Thyroid gland (tissue), 4 donors: Measurements from ENCODE around the gene CREG2. TPM values are rescaled to one million over a fixed set of nuclear protein-coding genes. Genes with fewer than 3 reads are reported as not detected.

ENCODE experiments used
- DNase-seq, 2 donors: peaks; one replicate each; pipeline ENCODE4 v3.0.0-alpha.2; 2019
- H3K27ac ChIP-seq, 3 donors: fragments of 200-600 bp; sonication (generic); 1 replicate in 2 of 3; 2 replicates in 1 of 3; pipeline ENCODE4 v1.5.1; 2016 to 2019; ENCODE audit warnings: mild to moderate bottlenecking in 1 of 3, moderate library complexity in 1 of 3
- H3K27me3 ChIP-seq: fragments of 200-600 bp; sonication (generic); one replicate; pipeline ENCODE4 v1.5.1; 2019
- H3K36me3 ChIP-seq, 2 donors: fragments of 200-600 bp; sonication (generic); one replicate each; pipeline ENCODE4 v1.5.1; 2016 to 2019
- H3K4me1 ChIP-seq, 2 donors: fragments of 200-600 bp; sonication (generic); one replicate each; pipeline ENCODE4 v1.5.1; 2017 to 2019
- H3K4me3 ChIP-seq, 3 donors: fragments of 200-600 bp; sonication (generic); replicated peaks in 1 of 3; 1 replicate in 2 of 3; 2 replicates in 1 of 3; pipeline ENCODE4 v1.5.1; 2016; ENCODE audit warnings: mild to moderate bottlenecking in 1 of 3
- H3K9me3 ChIP-seq: fragments of 200-600 bp; sonication (generic); one replicate; pipeline ENCODE4 v1.5.1; 2017
- POLR2A ChIP-seq, 2 donors: fragments of 450-650 bp; IDR thresholded peaks; one replicate each; pipeline ENCODE4 v1.6.1; 2017; ENCODE audit warnings: antibody characterized with exemption in 2 of 2, mild to moderate bottlenecking in 2 of 2, moderate library complexity in 1 of 2
- WGBS, 2 donors: methylation state at CpG; one replicate each; pipeline ENCODE4 v1.1.5; 2017; 5-methylcytosine and 5-hydroxymethylcytosine counted together
- intact Hi-C: fragments of 100-400 bp; cut with DNase I; formaldehyde crosslinking; loops from one replicate; pipeline ENCODE4 v1.15.1; 2023
- total RNA-seq, 4 donors: library from RNA; depleted of rRNA; stranded (reverse); fragments of >200 nt; gene quantifications; one replicate each; pipeline ENCODE4 v1.2.3, GENCODE V29; 2016
- TF ChIP-seq, protein P1 (sequence below), 6 experiments: fragments of 200-600 bp in 3 of 6; fragments of 450-650 bp in 3 of 6; sonication (generic) in 3 of 6; IDR thresholded peaks; one replicate each; pipeline ENCODE4 v1.5.1; 2016 to 2019; ENCODE audit warnings: antibody characterized with exemption in 6 of 6, mild to moderate bottlenecking in 2 of 6, inconsistent platforms in 1 of 6, moderate library complexity in 1 of 6

The CREG2 gene
- total RNA-seq, 4 donors from 2014 or later: not detected

DNA sequence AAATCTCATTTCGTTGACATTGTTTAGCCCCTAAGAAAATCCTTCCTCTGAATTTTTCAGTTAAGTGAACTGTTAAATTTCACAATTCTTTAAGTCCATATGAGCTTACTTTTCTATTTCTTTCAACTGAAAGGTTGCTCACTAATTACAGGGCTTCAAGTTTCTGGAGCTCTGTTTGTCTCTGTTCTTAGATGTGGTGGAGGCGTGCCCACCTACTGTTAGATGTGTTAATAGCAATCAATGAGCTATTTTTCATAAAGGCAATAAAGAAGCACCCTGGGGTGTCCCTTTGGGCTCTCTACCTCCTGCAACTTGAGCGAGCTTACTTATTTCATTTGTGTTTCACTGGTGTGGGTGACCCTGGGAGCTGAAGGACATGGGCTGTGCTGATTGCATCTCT, 25.0 kb downstream of the CREG2 start:
- H3K36me3 ChIP-seq: no peaks in the 10 kb centered on the region
- no peaks in the 10 kb centered on the region for H3K4me1 ChIP-seq
- no peaks in the 10 kb centered on the region for H3K27me3 ChIP-seq
- DNase-seq: no peak
- intact Hi-C loops: no loop called here
- no peak overlapping the region for H3K4me3 ChIP-seq
- no peaks in the 10 kb centered on the region for H3K9me3 ChIP-seq
- H3K27ac ChIP-seq: no peak overlapping the region
- WGBS, 2 donors: 86 to 91% methylated on average over 3 of the region's 3 CpGs
- no peak for TF ChIP-seq POLR2A (IDR thresholded peaks at IDR 0.05)
- TF ChIP-seq, protein P1, sequence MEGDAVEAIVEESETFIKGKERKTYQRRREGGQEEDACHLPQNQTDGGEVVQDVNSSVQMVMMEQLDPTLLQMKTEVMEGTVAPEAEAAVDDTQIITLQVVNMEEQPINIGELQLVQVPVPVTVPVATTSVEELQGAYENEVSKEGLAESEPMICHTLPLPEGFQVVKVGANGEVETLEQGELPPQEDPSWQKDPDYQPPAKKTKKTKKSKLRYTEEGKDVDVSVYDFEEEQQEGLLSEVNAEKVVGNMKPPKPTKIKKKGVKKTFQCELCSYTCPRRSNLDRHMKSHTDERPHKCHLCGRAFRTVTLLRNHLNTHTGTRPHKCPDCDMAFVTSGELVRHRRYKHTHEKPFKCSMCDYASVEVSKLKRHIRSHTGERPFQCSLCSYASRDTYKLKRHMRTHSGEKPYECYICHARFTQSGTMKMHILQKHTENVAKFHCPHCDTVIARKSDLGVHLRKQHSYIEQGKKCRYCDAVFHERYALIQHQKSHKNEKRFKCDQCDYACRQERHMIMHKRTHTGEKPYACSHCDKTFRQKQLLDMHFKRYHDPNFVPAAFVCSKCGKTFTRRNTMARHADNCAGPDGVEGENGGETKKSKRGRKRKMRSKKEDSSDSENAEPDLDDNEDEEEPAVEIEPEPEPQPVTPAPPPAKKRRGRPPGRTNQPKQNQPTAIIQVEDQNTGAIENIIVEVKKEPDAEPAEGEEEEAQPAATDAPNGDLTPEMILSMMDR (IDR thresholded peaks at IDR 0.05): no peak

DNA sequence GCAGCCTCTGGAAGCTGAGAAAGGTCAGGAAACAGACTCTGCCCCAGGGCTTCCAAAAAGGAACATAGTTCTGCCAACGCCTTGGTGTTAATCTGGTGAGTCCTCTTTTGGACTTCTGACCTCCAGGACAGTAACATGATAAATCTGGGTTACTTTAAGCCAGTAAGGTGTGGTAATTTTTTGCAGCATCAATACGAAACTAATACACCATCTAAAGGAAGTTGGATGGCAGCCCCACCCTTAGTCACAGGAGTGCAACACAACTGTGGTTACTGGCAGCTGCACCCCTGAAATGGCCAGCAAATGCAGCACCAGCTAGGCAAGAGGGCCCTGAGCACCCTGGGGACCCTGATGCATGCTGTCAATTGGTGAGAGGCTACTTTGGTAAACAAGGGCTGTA, 25.8 kb downstream of the CREG2 start:
- Histone ChIP-seq H3K4me3 (no peak overlapping the region), H3K4me1 (no peaks in the 10 kb centered on the region), H3K27ac (no peak overlapping the region), H3K36me3 (no peaks in the 10 kb centered on the region), H3K27me3 (no peaks in the 10 kb centered on the region), H3K9me3 (no peaks in the 10 kb centered on the region)
- intact Hi-C loops: no loop called here
- 61 to 78% methylated on average over 2 of the region's 2 CpGs for WGBS, 2 donors
- DNase-seq: no peak
- TF ChIP-seq POLR2A (IDR thresholded peaks at IDR 0.05): no peak
- TF ChIP-seq, protein P1 (IDR thresholded peaks at IDR 0.05): no peak

DNA sequence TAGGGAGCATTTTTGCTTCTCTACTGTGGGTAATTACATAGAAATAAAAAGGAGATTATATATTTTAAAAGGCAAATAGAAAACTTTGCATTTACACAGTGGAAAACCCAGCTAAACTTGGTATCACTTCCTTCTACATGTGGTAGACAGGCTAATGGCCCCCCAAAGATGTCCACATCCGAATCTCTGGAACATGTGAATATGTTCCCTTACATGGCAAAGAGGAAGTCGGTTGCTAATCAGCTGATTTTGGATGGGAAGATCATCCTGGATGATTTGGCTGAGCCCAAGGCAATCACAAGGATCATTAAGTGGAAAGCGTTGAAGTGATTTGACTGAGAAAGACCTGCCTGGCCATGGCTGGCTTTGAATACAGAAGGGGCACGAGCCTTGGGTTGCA, 26.2 kb downstream of the CREG2 start:
- intact Hi-C loops: no loop called here
- no peaks in the 10 kb centered on the region for H3K4me1 ChIP-seq
- 61 to 71% methylated on average over 4 of the region's 4 CpGs for WGBS, 2 donors
- no peaks in the 10 kb centered on the region for H3K36me3 ChIP-seq
- H3K4me3 ChIP-seq: no peak overlapping the region
- no peak for TF ChIP-seq POLR2A (IDR thresholded peaks at IDR 0.05)
- TF ChIP-seq, protein P1 (IDR thresholded peaks at IDR 0.05): no peak
- no peaks in the 10 kb centered on the region for H3K9me3 ChIP-seq
- H3K27ac ChIP-seq: no peak overlapping the region
- DNase-seq: no peak
- no peaks in the 10 kb centered on the region for H3K27me3 ChIP-seq

DNA sequence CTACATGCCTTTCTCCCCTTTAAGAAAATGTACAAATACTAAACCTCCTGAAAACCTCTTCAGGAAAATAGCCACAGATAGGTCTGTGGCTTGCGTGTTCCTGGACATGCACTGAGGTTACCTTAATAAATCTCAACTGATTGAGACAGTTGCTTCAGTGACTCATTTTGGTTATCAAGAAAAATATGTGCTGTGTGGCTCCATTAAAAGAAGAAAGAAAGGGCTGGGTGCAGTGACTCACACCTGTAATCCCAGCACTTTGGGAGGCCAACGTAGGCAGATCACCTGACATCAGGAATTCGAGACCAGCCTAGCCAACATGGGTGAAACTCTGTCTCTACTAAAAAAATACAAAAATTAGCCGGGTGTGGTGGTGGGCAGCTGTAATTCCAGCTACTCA, 27.1 kb downstream of the CREG2 start:
- intact Hi-C loops: no loop called here
- DNase-seq: no peak
- no peaks in the 10 kb centered on the region for H3K36me3 ChIP-seq
- 68 to 86% methylated on average over 4 of the region's 4 CpGs for WGBS, 2 donors
- TF ChIP-seq, protein P1 (IDR thresholded peaks at IDR 0.05): no peak
- TF ChIP-seq POLR2A (IDR thresholded peaks at IDR 0.05): no peak
- no peaks in the 10 kb centered on the region for H3K4me1 ChIP-seq
- H3K9me3 ChIP-seq: no peaks in the 10 kb centered on the region
- H3K4me3 ChIP-seq: no peak overlapping the region
- no peaks in the 10 kb centered on the region for H3K27me3 ChIP-seq
- no peak overlapping the region for H3K27ac ChIP-seq

DNA sequence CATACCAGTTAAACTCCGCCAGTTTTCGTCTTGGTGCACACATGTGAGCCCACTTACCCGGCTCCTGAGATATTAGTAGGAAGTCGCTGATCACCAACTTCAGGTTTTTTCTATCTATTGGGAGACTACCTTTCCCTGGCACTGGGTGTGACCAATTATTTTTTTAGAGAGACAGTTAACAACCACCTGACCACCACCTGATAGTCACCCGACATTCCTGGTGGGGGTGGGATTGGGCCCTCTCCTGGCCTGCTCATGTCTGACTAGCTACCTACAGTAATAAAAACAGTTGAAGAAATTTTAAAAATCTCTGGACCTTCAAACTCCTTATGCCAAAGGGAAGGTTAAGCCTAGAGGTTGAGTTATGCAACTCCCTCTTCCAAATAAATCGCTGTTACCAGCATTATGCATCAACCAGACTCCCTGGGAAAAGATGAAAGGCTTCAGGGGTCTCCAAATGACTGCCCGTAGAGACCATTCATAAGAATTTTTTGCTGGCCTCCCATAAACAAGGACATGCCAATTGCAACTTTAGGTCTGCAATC, 27.8 kb downstream of the CREG2 start:
- no peaks in the 10 kb centered on the region for H3K9me3 ChIP-seq
- TF ChIP-seq, protein P1 (IDR thresholded peaks at IDR 0.05): no peak
- no peak for TF ChIP-seq POLR2A (IDR thresholded peaks at IDR 0.05)
- intact Hi-C loops: no loop called here
- no peak overlapping the region for H3K4me3 ChIP-seq
- no peak for DNase-seq
- 91 to 96% methylated on average over 7 of the region's 7 CpGs for WGBS, 2 donors
- H3K4me1 ChIP-seq: no peaks in the 10 kb centered on the region
- H3K36me3 ChIP-seq: no peaks in the 10 kb centered on the region
- no peak overlapping the region for H3K27ac ChIP-seq
- no peaks in the 10 kb centered on the region for H3K27me3 ChIP-seq
